OCI-LY7 (cell line): ENCODE data around the gene CACNA2D2. TPM values are rescaled to one million over a fixed set of nuclear protein-coding genes. Genes with fewer than 3 reads are reported as not detected.

ENCODE experiments used
- BruUV-seq: library from RNA; stranded (reverse); fragments of 400-500 nt; replicated peaks from 2 replicates; lab custom pipeline; 2021; lab: Mats Ljungman, UMichigan
- CTCF ChIA-PET: fragments of 300-600 bp; sonication (Branson Sonifier 250); formaldehyde crosslinking; loops from one replicate; lab custom pipeline; 2022; ENCODE audit warnings: antibody characterized with exemption; ENCODE audit not compliant: unreplicated experiment; lab: Charles Lee
- POLR2A ChIA-PET: fragments of 300-600 bp; sonication (Branson Sonifier 250); formaldehyde crosslinking; loops from one replicate; lab custom pipeline; 2022; ENCODE audit warnings: antibody characterized with exemption; lab: Charles Lee
- DNase-seq: peaks from one replicate; pipeline ENCODE4 v3.0.0-alpha.2; 2015; ENCODE audit warnings: low spot score
- H2AFZ ChIP-seq: fragments of 200-600 bp; sonication (generic), shearing (Covaris generic); 2 replicates; pipeline ENCODE4 v1.6.1; 2014; ENCODE audit warnings: mild to moderate bottlenecking, antibody characterized with exemption, low read length, moderate library complexity
- H3K27ac ChIP-seq: fragments of 200-600 bp; sonication (generic); 2 replicates; pipeline ENCODE4 v1.5.1; 2014; ENCODE audit warnings: mixed run types, low read depth, mild to moderate bottlenecking, moderate library complexity, low read length, inconsistent platforms; ENCODE audit not compliant: poor library complexity, severe bottlenecking
- H3K36me3 ChIP-seq: fragments of 200-600 bp; sonication (generic); 2 replicates; pipeline ENCODE4 v1.6.1; 2014; ENCODE audit warnings: mild to moderate bottlenecking, antibody characterized with exemption, low read length, moderate library complexity, mixed read lengths; ENCODE audit not compliant: insufficient read depth
- H3K4me1 ChIP-seq: fragments of 200-600 bp; sonication (generic); 2 replicates; pipeline ENCODE4 v1.5.1; 2014; ENCODE audit warnings: mild to moderate bottlenecking, low read length; ENCODE audit not compliant: insufficient read depth, poor library complexity, severe bottlenecking
- H3K4me2 ChIP-seq: fragments of 200-600 bp; sonication (generic); 2 replicates; pipeline ENCODE4 v1.6.1; 2014; ENCODE audit warnings: mild to moderate bottlenecking, low read length
- H3K4me3 ChIP-seq: fragments of 200-600 bp; sonication (generic); 2 replicates; pipeline ENCODE4 v1.5.1; 2014; ENCODE audit warnings: mild to moderate bottlenecking, low read depth, low read length; ENCODE audit not compliant: poor library complexity, severe bottlenecking
- H3K79me2 ChIP-seq: fragments of 200-600 bp; sonication (generic); 2 replicates; pipeline ENCODE4 v1.6.1; 2016; ENCODE audit warnings: low read depth, mild to moderate bottlenecking, low read length, moderate library complexity, mixed read lengths; ENCODE audit not compliant: insufficient read depth
- H3K9me2 ChIP-seq: fragments of 200-600 bp; sonication (generic); 2 replicates; pipeline ENCODE4 v1.6.1; 2016; ENCODE audit warnings: mild to moderate bottlenecking, low read length, mixed read lengths; ENCODE audit not compliant: insufficient read depth
- H3K9me3 ChIP-seq: fragments of 200-600 bp; sonication (generic); 2 replicates; pipeline ENCODE4 v1.6.1; 2014; ENCODE audit warnings: mild to moderate bottlenecking, mixed run types, low read length, mixed read lengths
- H4K20me1 ChIP-seq: fragments of 200-600 bp; sonication (generic); 2 replicates; pipeline ENCODE4 v1.6.1; 2014; ENCODE audit warnings: mild to moderate bottlenecking, antibody characterized with exemption, low read length, moderate library complexity, mixed read lengths; ENCODE audit not compliant: insufficient read depth
- EZH2phosphoT487 ChIP-seq: fragments of 200-600 bp; sonication (generic); IDR thresholded peaks from 2 replicates; pipeline ENCODE4 v1.6.1; 2018; ENCODE audit warnings: low read depth, borderline replicate concordance, mild to moderate bottlenecking, mixed run types, antibody characterized with exemption, low read length, moderate library complexity, mixed read lengths
- intact Hi-C: fragments of 100-400 bp; cut with micrococcal nuclease; formaldehyde crosslinking; loops from one replicate; pipeline ENCODE4 v1.10.0; 2022; ENCODE audit not compliant: unreplicated experiment
- total RNA-seq, 2 experiments: library from RNA; depleted of rRNA in 1 of 2; stranded (reverse); fragments of >200 nt in 1 of 2; shearing (Covaris generic) in 1 of 2; gene quantifications; 2 replicates each; pipeline ENCODE4 v1.2.3, GENCODE V29; 2014 to 2022
- TF ChIP-seq, protein P1 (sequence below): fragments of 200-600 bp; sonication (generic); conservative IDR thresholded peaks from 2 replicates; pipeline ENCODE4 v1.5.1; 2014; ENCODE audit warnings: mild to moderate bottlenecking, antibody characterized with exemption, low read length, moderate library complexity, mixed read lengths

Gene CACNA2D2
- total RNA-seq, 2 experiments from 2014 or later: 0.09 to 0.21 TPM

DNA sequence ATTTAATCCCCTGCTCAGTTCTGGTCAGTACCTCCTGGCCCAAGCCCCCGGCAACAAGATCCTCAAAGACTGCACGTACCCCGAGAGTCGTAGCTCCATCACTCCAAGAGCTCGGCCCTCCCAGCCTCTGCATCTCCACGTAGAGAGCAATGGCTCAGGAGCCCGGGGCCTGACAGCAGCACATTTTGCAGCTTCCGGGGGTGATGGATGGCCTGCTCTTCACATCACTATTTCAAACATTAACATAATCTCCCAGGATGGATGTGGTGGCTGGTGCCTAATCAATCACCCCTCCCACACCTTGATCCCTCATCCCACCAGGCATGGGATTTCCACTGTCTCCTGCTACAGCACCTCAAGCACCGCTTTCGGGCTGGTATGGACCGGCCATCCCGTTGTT, 28.1 kb downstream of the CACNA2D2 start:
- CTCF ChIA-PET: no interaction called here
- H3K9me3 ChIP-seq: no peaks in the 10 kb centered on the region
- no peaks in the 10 kb centered on the region for H3K36me3 ChIP-seq
- no peak overlapping the region for H2AFZ ChIP-seq
- no TSS peak for BruUV-seq
- no peaks in the 10 kb centered on the region for H3K9me2 ChIP-seq
- H3K79me2 ChIP-seq: no peaks in the 10 kb centered on the region
- no peak for DNase-seq
- no peak for TF ChIP-seq EZH2phosphoT487
- TF ChIP-seq, protein P1, sequence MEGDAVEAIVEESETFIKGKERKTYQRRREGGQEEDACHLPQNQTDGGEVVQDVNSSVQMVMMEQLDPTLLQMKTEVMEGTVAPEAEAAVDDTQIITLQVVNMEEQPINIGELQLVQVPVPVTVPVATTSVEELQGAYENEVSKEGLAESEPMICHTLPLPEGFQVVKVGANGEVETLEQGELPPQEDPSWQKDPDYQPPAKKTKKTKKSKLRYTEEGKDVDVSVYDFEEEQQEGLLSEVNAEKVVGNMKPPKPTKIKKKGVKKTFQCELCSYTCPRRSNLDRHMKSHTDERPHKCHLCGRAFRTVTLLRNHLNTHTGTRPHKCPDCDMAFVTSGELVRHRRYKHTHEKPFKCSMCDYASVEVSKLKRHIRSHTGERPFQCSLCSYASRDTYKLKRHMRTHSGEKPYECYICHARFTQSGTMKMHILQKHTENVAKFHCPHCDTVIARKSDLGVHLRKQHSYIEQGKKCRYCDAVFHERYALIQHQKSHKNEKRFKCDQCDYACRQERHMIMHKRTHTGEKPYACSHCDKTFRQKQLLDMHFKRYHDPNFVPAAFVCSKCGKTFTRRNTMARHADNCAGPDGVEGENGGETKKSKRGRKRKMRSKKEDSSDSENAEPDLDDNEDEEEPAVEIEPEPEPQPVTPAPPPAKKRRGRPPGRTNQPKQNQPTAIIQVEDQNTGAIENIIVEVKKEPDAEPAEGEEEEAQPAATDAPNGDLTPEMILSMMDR: no peak
- H3K4me2 ChIP-seq: no peak overlapping the region
- H4K20me1 ChIP-seq: no peaks in the 10 kb centered on the region
- no peaks in the 10 kb centered on the region for H3K4me1 ChIP-seq
- POLR2A ChIA-PET: no interaction called here
- no peak overlapping the region for H3K4me3 ChIP-seq
- intact Hi-C loops: no loop called here
- no peak overlapping the region for H3K27ac ChIP-seq

DNA sequence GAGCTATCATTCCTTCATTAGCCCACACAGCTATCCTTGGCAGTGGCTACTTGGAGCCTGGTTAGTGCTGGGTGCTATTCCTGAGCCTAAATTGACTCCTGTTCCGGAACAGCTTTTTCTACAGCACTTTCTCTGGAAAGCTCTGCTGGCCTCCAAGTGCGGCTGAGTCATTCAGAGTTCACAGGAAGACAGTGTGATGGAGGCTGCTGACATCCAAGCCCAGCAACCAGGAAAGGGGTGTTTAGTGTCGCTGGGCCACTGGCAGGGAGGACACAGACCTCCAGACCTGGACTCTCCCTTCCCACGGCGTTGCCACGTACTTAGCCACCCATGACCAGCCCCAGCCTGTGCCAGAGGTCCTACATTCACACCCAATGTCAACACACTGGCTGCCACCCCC, 28.7 kb downstream of the CACNA2D2 start:
- ChIA-PET CTCF (no interaction called here), POLR2A (interaction anchor here (0.8 kb wide), 1 partner anchor 11 kb away, joined by 3 read pairs; no protein-coding TSS in a partner anchor)
- Histone ChIP-seq H3K9me2 (no peaks in the 10 kb centered on the region), H3K4me2 (no peak overlapping the region), H3K4me1 (no peaks in the 10 kb centered on the region), H3K79me2 (no peaks in the 10 kb centered on the region), H3K9me3 (no peaks in the 10 kb centered on the region), H3K27ac (no peak overlapping the region), H3K36me3 (no peaks in the 10 kb centered on the region), H4K20me1 (no peaks in the 10 kb centered on the region), H2AFZ (no peak overlapping the region), H3K4me3 (no peak overlapping the region)
- intact Hi-C loops: no loop called here
- DNase-seq: no peak
- no TSS peak for BruUV-seq
- TF ChIP-seq EZH2phosphoT487: no peak
- TF ChIP-seq, protein P1: no peak

DNA sequence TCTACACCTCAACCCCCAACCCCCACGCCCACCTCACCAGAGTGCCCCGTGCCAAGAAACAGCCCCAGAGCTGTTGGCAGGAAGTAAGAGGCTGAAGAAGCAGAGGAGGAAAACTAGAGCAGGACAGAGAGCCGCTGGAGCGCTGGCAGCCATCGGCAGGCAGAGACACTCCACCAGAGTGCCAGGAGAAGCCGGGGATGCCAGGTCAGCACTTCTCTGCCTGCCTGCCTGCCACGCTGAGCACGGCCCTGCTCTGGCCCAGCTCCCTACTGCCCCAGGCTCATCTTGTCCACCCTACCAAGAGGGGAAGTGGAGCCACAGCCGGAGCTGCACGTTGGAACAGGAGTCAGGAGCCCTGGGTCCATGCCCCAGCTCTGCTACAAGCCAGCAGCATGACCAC, 29.7 kb downstream of the CACNA2D2 start:
- no peak for DNase-seq
- no peaks in the 10 kb centered on the region for H3K36me3 ChIP-seq
- no peaks in the 10 kb centered on the region for H3K4me1 ChIP-seq
- POLR2A ChIA-PET: no interaction called here
- intact Hi-C loops: no loop called here
- no peak overlapping the region for H3K4me2 ChIP-seq
- no peaks in the 10 kb centered on the region for H3K9me2 ChIP-seq
- H4K20me1 ChIP-seq: no peaks in the 10 kb centered on the region
- no peaks in the 10 kb centered on the region for H3K79me2 ChIP-seq
- BruUV-seq: no TSS peak
- H2AFZ ChIP-seq: no peak overlapping the region
- H3K27ac ChIP-seq: no peak overlapping the region
- no peak for TF ChIP-seq EZH2phosphoT487
- TF ChIP-seq, protein P1: no peak
- no peak overlapping the region for H3K4me3 ChIP-seq
- CTCF ChIA-PET: no interaction called here
- no peaks in the 10 kb centered on the region for H3K9me3 ChIP-seq
